ENCODE data around the gene TNRC6B.
A peak's percentile ranks its signal among the peaks of the same experiment; 100 is the strongest.

Gene TNRC6B

GRCh38 chr22:40241200-40241763, 63.6 kb downstream of the TNRC6B start:
- no peak for FAIRE-seq

DNA sequence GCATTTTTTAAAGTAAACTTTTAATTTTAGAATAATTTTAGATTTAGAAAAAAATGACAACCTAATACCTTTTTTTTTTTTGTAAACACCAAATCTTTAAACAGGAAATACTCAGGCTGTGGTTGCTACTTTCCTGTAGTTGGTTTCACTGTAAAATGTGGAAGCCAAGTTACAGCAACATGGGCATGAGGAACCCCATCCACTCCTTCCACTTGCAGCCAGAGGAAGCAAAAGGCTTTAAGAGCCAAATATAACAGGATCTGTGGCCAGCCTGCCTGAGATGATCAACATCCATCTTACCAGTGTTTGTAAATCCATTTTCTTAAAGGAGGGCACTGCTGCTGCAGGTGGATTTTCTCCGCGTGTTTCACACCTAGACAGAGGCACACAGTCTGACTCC, 66.2 kb downstream of the TNRC6B start:
- FAIRE-seq = no peak

- FAIRE-seq = no peak
Measured at GRCh38 chr22:40244586-40244985, 66.9 kb downstream of the TNRC6B start.

DNA sequence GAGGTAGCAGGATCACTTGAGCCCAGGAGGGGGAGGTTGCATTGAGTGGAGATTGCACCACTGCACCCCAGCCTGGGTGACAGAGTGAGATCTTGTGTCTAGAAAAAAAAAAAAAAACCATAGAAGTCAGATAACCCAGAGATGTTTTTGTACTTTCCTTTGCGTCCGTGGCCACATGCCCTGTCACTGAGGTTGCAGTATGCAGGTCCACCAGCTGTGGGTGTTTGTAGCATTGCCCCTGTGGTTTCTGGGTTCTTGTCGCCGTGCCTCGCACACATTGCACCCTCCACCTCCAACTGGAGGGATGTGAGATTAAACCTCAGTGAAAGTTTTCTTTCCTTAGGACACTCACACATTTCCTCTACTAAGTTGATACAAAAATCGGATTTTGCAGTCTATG, 70.3 kb downstream of the TNRC6B start:
- no peak for FAIRE-seq

DNA sequence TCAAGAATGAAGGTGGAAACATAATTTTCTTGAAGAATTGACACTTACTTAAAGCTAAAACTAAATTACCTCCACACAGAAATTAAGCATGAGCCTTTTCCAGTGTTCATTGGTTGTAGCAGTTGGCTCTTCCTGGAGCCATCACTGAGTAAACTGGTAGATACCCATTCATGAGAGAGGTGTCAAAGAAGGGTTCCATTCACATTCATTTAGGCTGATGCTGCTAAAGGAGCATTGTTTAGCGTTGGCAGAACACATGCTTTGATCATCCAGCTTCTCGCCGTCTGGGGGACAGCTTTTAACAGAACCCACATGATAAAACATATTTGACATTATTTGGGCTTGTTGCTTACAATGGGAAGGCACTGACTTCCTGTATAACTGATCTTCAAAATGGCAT, 71.6 kb downstream of the TNRC6B start:
- FAIRE-seq = no peak

- FAIRE-seq = no peak
Measured at GRCh38 chr22:40250608-40251007, 72.9 kb downstream of the TNRC6B start.

DNA sequence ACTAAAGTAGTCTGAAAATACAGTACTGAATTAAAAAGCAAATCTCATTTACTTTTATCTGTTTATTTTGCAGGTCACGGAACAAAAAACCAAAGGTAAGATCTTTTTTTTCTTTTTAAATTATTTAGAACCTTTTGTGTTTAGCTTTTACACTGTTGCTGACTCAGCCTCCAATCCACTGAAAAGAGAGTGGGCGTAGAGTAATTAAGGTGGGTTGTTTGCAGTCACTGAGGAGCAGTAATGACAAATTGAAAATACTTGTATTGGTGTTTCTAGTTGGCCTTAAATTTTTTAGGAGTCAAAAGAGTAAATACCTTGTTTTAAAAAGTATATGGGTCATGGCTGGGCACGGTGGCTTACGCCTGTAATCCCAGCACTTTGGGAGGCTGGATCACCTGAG, 73.4 kb downstream of the TNRC6B start:
- no peak for FAIRE-seq

DNA sequence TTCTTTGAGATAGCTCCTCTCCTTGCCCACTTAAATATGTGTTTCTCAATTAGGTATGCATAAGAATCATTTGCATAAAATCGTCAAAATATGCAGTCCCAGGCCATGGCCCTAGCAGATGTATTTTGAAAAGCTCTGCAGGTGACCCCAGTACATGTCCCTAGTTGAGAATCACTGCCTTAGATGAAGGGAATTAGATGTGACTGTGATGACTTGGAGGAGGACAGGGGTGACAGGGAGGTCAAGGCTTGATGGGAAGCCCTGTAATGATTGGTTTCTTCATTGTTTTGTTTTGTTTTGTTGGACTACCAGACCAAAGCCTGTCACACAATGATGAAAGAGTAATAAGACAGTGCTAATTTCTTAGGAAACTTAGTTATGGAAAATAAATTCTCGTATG, 74.4 kb downstream of the TNRC6B start:
- no peak for FAIRE-seq

GRCh38 chr22:40256516-40256915, 78.8 kb downstream of the TNRC6B start:
- peak; percentile 93 for FAIRE-seq

DNA sequence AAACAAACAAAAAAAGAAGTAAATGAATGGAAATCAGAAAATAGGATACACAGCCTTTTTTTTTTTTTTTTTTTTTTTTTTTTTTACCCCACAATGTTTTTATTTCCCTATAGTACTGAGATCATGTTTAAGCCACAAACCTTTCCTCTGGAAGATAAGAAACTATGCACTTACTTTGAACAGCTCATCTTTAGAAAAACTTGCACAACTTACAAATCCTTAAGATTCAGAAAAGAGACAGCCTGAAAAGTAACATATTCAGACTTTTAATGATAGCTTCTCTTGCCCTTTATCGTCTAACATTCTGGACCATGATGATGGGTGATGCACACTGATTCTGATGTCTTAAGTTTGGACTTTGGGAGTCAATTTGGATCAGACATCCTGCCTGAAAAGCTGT, 80.3 kb downstream of the TNRC6B start:
- FAIRE-seq = no peak

DNA sequence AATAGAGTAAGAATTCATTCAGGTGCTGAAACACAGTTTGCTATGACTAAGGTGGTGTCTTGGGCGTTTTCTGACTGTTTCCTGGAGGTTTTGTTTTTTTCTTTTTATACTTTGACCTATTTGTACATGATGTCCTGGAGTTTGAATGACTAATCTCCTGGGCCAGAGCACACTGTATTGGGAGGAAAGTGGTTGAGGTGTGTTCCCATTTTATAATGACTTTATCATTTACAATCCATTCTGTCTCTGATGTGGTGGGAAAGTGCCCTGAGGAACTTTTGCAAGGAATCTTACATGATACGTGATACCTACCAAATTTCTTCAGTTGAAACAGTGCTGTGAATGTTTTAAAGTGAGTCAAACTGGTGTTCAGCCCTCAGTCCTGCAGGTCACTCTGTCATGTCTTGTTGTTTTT, 80.8 kb downstream of the TNRC6B start:
- no peak for FAIRE-seq

DNA sequence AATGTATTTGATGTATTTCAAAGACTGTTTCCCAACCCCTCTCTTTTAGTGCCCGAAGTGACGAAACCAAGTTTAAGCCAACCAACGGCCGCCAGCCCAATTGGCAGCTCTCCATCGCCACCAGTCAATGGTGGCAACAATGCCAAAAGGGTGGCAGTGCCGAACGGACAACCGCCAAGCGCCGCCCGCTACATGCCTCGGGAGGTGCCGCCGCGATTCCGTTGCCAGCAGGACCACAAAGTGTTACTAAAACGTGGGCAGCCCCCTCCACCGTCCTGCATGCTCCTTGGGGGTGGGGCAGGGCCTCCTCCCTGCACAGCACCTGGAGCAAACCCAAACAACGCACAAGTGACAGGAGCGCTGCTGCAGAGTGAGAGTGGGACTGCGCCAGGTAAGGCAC, 84.1 kb downstream of the TNRC6B start:
- no peak for FAIRE-seq

DNA sequence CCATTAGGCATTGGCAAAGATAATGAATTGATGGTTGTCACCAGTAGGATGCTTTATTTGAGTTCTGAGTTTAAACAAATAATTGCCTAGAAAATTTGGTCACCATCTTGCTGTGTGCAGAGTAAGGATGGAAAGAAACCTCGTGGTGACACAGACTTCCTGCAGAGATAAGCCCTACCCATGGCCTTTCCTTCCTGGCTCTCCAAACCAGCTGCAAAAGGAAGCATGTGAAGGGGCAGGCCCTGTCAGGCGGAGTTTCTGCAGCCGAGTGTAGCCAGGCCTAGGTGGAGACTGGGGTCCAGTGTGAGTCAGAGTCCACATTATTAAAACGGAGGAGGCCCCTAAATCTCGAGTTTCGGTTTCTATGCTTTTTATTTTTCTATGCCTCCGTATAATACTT, 85.5 kb downstream of the TNRC6B start:
- FAIRE-seq = no peak

GRCh38 chr22:40265783-40266182, 88.1 kb downstream of the TNRC6B start:
- no peak for FAIRE-seq

DNA sequence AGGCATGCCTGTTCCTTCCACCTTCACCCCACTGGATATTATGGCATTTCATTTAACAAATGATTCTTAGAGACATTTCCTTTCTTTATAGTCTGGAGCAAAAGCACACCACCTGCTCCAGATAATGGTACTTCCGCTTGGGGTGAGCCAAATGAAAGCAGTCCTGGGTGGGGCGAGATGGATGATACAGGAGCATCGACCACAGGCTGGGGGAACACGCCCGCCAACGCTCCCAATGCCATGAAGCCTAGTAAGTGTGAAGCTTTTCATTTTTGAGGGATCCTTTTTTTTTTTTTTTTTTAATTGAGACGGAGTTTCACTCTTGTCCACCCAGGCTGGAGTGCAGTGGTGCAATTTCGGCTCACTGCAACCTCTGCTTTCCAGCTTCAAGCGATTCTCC, 92.3 kb downstream of the TNRC6B start:
- FAIRE-seq = no peak

DNA sequence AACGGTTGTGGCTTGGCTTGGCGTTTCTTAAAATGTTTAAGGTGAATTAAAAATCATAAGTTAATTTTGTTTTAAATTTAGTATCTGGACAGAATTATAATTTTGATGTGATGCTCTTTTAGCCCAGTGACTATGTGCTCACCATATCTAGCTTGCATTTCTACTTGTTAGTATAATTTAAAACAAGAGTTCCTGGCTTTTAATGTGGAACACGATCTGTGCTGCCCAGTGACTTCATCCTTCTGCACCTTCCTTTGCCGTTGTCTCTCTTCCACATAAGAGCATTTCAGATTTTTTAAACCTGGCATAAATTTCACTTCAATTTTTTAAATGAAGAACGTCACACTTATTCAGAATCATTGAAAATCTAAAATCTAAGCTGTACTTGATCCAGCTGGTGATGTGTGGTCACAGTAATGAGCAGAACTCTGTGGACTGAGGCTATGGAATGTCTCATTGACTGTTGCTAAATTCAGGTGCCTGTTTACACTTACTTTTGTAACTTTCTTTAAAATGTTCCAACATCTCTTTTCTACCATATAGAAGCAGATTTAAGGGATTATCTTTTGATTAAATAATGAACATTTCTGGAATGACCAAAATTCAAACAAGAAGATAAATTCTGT, 93.1 kb downstream of the TNRC6B start:
- FAIRE-seq = no peak

- no peak for FAIRE-seq
Measured at GRCh38 chr22:40271440-40271839, 93.7 kb downstream of the TNRC6B start.

GRCh38 chr22:40273319-40273718, 95.6 kb downstream of the TNRC6B start:
- FAIRE-seq = no peak

DNA sequence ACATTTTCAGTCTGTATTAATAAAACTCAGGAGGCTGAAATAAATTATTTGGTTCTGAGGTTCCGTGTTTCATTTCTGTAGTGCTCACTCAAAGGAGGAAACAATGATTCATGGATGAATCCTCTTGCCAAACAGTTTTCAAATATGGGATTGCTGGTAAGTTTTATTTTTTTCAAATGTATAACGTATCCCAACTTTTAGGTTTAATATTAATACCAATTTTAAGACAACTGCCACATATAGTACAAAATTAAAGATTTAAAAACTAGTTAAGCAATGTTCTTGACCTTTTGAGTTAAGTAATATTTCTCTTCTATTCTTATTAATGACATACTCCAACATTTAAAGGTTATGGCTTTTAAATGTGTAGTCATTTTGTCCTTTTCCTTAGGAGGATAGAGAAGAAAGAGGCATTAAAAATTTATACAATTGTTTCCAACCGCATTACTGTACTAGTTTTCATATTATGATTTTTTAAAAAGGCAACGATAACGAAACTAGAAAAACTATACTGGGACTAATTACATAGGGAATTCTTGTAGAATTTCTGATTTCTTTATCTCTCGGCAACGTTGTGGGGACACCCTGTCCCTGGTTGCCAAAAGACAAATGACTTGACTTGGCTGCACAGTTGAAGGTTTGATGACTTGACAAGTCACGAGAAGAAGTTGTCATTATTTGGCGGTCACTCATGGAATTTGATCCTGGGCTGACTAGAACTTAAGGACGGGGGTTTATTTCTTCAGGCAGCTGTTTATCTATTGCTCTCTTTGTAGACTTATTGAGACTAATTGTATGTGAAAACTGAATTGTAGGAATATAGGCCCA, 99.5 kb downstream of the TNRC6B start:
- no peak for FAIRE-seq

- no peak for FAIRE-seq
Measured at GRCh38 chr22:40279017-40279416, 101.3 kb downstream of the TNRC6B start.

DNA sequence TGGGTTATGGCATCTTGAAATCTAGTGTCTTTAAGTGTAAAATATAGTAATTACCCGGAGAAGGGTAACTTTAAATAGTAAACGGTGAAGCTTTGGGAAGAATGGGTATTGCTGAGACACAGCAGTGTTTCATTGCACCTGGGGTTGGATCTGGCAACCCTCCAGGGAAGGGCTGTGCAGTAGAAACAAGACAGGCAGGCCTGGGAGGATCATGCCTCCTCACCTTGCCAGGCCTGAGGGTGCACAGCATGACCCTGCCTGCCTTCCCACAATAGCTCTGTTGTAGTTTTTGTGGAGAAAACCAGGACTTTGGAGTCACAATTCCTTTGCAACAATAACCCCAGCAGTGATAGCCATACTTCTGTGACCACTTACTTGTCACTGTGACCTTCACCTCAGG, 104.0 kb downstream of the TNRC6B start:
- no peak for FAIRE-seq

DNA sequence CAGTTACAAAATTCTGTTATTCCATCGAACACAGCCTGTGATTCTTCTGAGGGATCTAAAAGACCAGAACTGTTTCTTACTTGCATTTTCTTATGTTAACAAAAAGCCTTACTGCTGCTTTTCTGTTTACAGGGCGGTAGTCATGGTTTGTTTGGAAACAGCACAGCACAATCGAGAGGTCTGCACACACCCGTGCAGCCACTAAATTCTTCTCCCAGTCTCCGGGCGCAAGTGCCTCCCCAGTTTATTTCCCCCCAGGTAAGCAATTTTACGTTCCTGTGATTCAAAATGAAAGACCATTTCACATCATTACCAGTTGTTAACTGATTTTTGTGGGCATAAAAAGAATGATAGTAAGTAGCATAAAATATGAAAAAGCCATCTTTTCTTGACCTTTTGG, 107.8 kb downstream of the TNRC6B start:
- no peak for FAIRE-seq

- FAIRE-seq = no peak
Measured at GRCh38 chr22:40289991-40290459, 112.3 kb downstream of the TNRC6B start.

DNA sequence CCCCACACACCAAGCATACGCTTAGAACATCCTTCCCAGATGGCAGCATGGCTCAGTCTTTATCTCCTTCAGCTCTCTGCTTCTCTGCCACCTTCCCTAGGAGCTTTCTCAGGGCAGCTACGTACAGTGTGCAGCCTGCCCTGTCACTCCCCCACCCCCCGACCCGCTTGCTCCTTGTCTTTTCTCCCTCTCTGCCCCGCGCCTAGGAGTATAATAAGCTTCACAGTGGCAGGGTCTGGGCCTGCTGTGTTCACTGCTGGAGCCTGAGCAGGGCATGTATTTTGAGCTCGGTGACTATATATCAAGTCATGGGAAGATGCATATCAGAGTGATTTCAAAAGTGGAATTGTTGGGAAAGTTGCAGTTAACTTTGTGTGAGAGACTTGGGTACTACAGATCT, 112.8 kb downstream of the TNRC6B start:
- no peak for FAIRE-seq

Data from endometrium (tissue), 2 donors.